MM.1S (cell line): ENCODE results near the gene SPTBN1.

Experiments
- CTCF ChIP-seq: fragments of 300-600 bp; sonication (generic); IDR thresholded peaks from 2 replicates; pipeline ENCODE4 v1.5.1; 2016; ENCODE audit warnings: antibody characterized with exemption, low read length, mixed read lengths
- EZH2 ChIP-seq: fragments of 300-600 bp; sonication (generic); optimal IDR thresholded peaks from 2 replicates; pipeline ENCODE3; 2017; ENCODE audit warnings: low read depth, mild to moderate bottlenecking, antibody characterized with exemption, low read length, mixed read lengths
- EZH2phosphoT487 ChIP-seq: fragments of 300-600 bp; sonication (generic); IDR thresholded peaks from 2 replicates; pipeline ENCODE4 v1.6.1; 2018; ENCODE audit warnings: antibody characterized with exemption, low read length

- no peak for TF ChIP-seq EZH2phosphoT487
- TF ChIP-seq EZH2, result no peak
- TF ChIP-seq CTCF, result no peak
Observed at GRCh38 chr2:54461261-54461660, 5.1 kb downstream of the SPTBN1 start.
